ENCODE data around the gene USP24. TPM values are rescaled to one million over a fixed set of nuclear protein-coding genes. Genes with fewer than 3 reads are reported as not detected.

The USP24 gene
- total RNA-seq, 1 donor from 2014 or later = 57.1 TPM

- Mint-ChIP-seq H3K4me1 (ENCODE audit: low read depth) (peaks cover 5% of the 10 kb centered on the region), H3K4me3 (ENCODE audit: low read depth) (no peak overlapping the region), H3K36me3 (ENCODE audit: insufficient read depth) (peaks cover 15% of the 10 kb centered on the region), H3K9me3 (ENCODE audit: low read depth) (no peaks in the 10 kb centered on the region), H3K27me3 (no peaks in the 10 kb centered on the region), H3K27ac (no peak overlapping the region)
- TF ChIP-seq CTCF (IDR thresholded peaks at IDR 0.05; ENCODE audit: unreplicated experiment) = no peak
- DNase-seq (ENCODE audit: low spot score, unreplicated experiment) = no peak
Measured at GRCh38 chr1:55170426-55170825, 44.7 kb downstream of the USP24 start.

GRCh38 chr1:55169126-55169525 is 46.0 kb downstream of the USP24 start:
- DNase-seq (ENCODE audit: low spot score, unreplicated experiment) = no peak
- Mint-ChIP-seq H3K4me3 (ENCODE audit: low read depth) (no peak overlapping the region), H3K27me3 (no peaks in the 10 kb centered on the region), H3K4me1 (ENCODE audit: low read depth) (peaks cover 4% of the 10 kb centered on the region), H3K36me3 (ENCODE audit: insufficient read depth) (peaks cover 15% of the 10 kb centered on the region), H3K9me3 (ENCODE audit: low read depth) (no peaks in the 10 kb centered on the region), H3K27ac (no peak overlapping the region)
- TF ChIP-seq CTCF (IDR thresholded peaks at IDR 0.05; ENCODE audit: unreplicated experiment) = no peak

GRCh38 chr1:55168353-55168752 is 46.8 kb downstream of the USP24 start:
- Mint-ChIP-seq H3K27me3 (no peaks in the 10 kb centered on the region), H3K4me1 (ENCODE audit: low read depth) (no peaks in the 10 kb centered on the region), H3K9me3 (ENCODE audit: low read depth) (no peaks in the 10 kb centered on the region), H3K36me3 (ENCODE audit: insufficient read depth) (peaks cover 15% of the 10 kb centered on the region), H3K4me3 (ENCODE audit: low read depth) (no peak overlapping the region), H3K27ac (no peak overlapping the region)
- no peak for DNase-seq (ENCODE audit: low spot score, unreplicated experiment)
- no peak for TF ChIP-seq CTCF (IDR thresholded peaks at IDR 0.05; ENCODE audit: unreplicated experiment)

- Mint-ChIP-seq H3K27me3 (no peaks in the 10 kb centered on the region), H3K4me3 (ENCODE audit: low read depth) (no peak overlapping the region), H3K4me1 (ENCODE audit: low read depth) (no peaks in the 10 kb centered on the region), H3K27ac (no peak overlapping the region), H3K9me3 (ENCODE audit: low read depth) (no peaks in the 10 kb centered on the region), H3K36me3 (ENCODE audit: insufficient read depth) (peaks cover 15% of the 10 kb centered on the region)
- DNase-seq (ENCODE audit: low spot score, unreplicated experiment) = no peak
- no peak for TF ChIP-seq CTCF (IDR thresholded peaks at IDR 0.05; ENCODE audit: unreplicated experiment)
Measured at GRCh38 chr1:55167224-55167871, 47.8 kb downstream of the USP24 start.

- Mint-ChIP-seq H3K9me3 (ENCODE audit: low read depth) (no peaks in the 10 kb centered on the region), H3K27me3 (no peaks in the 10 kb centered on the region), H3K36me3 (ENCODE audit: insufficient read depth) (peaks cover 14% of the 10 kb centered on the region), H3K4me3 (ENCODE audit: low read depth) (no peak overlapping the region), H3K27ac (no peak overlapping the region), H3K4me1 (ENCODE audit: low read depth) (no peaks in the 10 kb centered on the region)
- TF ChIP-seq CTCF (IDR thresholded peaks at IDR 0.05; ENCODE audit: unreplicated experiment) = no peak
- no peak for DNase-seq (ENCODE audit: low spot score, unreplicated experiment)
Measured at GRCh38 chr1:55164906-55165305, 50.3 kb downstream of the USP24 start.
